PC-9 (cell line): ENCODE results near the gene NUP107. TPM values are rescaled to one million over a fixed set of nuclear protein-coding genes. Genes with fewer than 3 reads are reported as not detected.

Experiments
- BruUV-seq: library from RNA; stranded (reverse); fragments of 400-500 nt; replicated peaks from 2 replicates; lab custom pipeline; 2021; lab: Mats Ljungman, UMichigan
- CTCF ChIA-PET: fragments of 300-600 bp; sonication (Branson Sonifier 250); formaldehyde crosslinking; loops from one replicate; lab custom pipeline; 2022; ENCODE audit warnings: antibody characterized with exemption; lab: Charles Lee
- POLR2A ChIA-PET: fragments of 300-600 bp; sonication (Branson Sonifier 250); formaldehyde crosslinking; loops from one replicate; lab custom pipeline; 2022; ENCODE audit warnings: antibody characterized with exemption; ENCODE audit not compliant: unreplicated experiment; lab: Charles Lee
- DNase-seq, 2 experiments: peaks; one replicate each; pipeline versions ENCODE4 v3.0.0 to v3.0.0-alpha.2; 2015 to 2022; ENCODE audit warnings: mixed read lengths in 1 of 2
- H2AFZ ChIP-seq: fragments of 200-600 bp; sonication (generic); 2 replicates; pipeline ENCODE4 v1.8.1; 2017; ENCODE audit warnings: antibody characterized with exemption
- H3F3A ChIP-seq: fragments of 200-600 bp; sonication (generic); 2 replicates; pipeline ENCODE4 v1.8.1; 2017; ENCODE audit warnings: antibody characterized with exemption, mild to moderate bottlenecking, low read depth; ENCODE audit not compliant: insufficient read depth
- H3K27ac ChIP-seq: fragments of 200-600 bp; sonication (generic); 2 replicates; pipeline ENCODE4 v1.6.1; 2016; ENCODE audit warnings: mixed run types
- H3K27me3 ChIP-seq: fragments of 200-600 bp; sonication (generic); 2 replicates; pipeline ENCODE4 v1.6.1; 2016; ENCODE audit warnings: low read depth, mixed run types; ENCODE audit not compliant: insufficient read depth
- H3K36me3 ChIP-seq: fragments of 200-600 bp; sonication (generic); 2 replicates; pipeline ENCODE4 v1.6.1; 2016; ENCODE audit warnings: low read depth, mixed run types
- H3K4me1 ChIP-seq: fragments of 200-600 bp; sonication (generic); replicated peaks from 2 replicates; pipeline ENCODE4 v1.6.1; 2016; ENCODE audit warnings: mixed run types; ENCODE audit not compliant: insufficient read depth
- H3K4me2 ChIP-seq: fragments of 200-600 bp; sonication (generic); 2 replicates; pipeline ENCODE4 v1.6.1; 2017; ENCODE audit warnings: mixed run types
- H3K4me3 ChIP-seq: fragments of 200-600 bp; sonication (generic); 2 replicates; pipeline ENCODE4 v1.6.1; 2016; ENCODE audit warnings: mixed run types
- H3K79me2 ChIP-seq: fragments of 200-600 bp; sonication (generic); 2 replicates; pipeline ENCODE4 v1.6.1; 2017; ENCODE audit warnings: low read depth, mixed run types
- H3K9me2 ChIP-seq: fragments of 200-600 bp; sonication (generic); 2 replicates; pipeline ENCODE4 v1.8.1; 2017; ENCODE audit warnings: mild to moderate bottlenecking; ENCODE audit not compliant: insufficient read depth
- H3K9me3 ChIP-seq: fragments of 200-600 bp; sonication (generic); 2 replicates; pipeline ENCODE4 v1.8.1; 2016; ENCODE audit warnings: low read depth; ENCODE audit not compliant: insufficient read depth
- H4K20me1 ChIP-seq: fragments of 200-600 bp; sonication (generic); 2 replicates; pipeline ENCODE4 v1.8.1; 2017; ENCODE audit not compliant: insufficient read depth
- CTCF ChIP-seq: fragments of 200-600 bp; sonication (generic); conservative IDR thresholded peaks from 2 replicates; pipeline ENCODE4 v1.6.1; 2017; ENCODE audit warnings: mixed run types, antibody characterized with exemption, mild to moderate bottlenecking, moderate library complexity
- EZH2 ChIP-seq: fragments of 200-600 bp; sonication (generic); IDR thresholded peaks from 2 replicates; pipeline ENCODE4 v1.8.0; 2017; ENCODE audit warnings: antibody characterized with exemption, low read depth
- intact Hi-C: fragments of 100-400 bp; cut with micrococcal nuclease; formaldehyde crosslinking; loops from one replicate; pipeline ENCODE4 v1.10.0; 2022; ENCODE audit not compliant: unreplicated experiment
- total RNA-seq: library from RNA; stranded (reverse); gene quantifications from 2 replicates; pipeline ENCODE4 v1.2.3, GENCODE V29; 2021

NUP107 gene
- total RNA-seq, 1 experiment from 2014 or later = 84.9 TPM

- no peaks in the 10 kb centered on the region for H3F3A ChIP-seq
- no peak for DNase-seq
- H3K27me3 ChIP-seq = no peaks in the 10 kb centered on the region
- intact Hi-C loops = no loop called here
- no TSS peak for BruUV-seq
- no peaks in the 10 kb centered on the region for H3K36me3 ChIP-seq
- no peak overlapping the region for H2AFZ ChIP-seq
- H3K4me3 ChIP-seq = no peak overlapping the region
- no peaks in the 10 kb centered on the region for H3K9me3 ChIP-seq
- H3K9me2 ChIP-seq = no peaks in the 10 kb centered on the region; the same call in 1 of the 2 replicates
- H3K4me1 ChIP-seq = no peaks in the 10 kb centered on the region
- H4K20me1 ChIP-seq = no peaks in the 10 kb centered on the region
- no peak overlapping the region for H3K4me2 ChIP-seq
- H3K27ac ChIP-seq = no peak overlapping the region
- TF ChIP-seq EZH2 = no peak
- no peak for TF ChIP-seq CTCF
- CTCF ChIA-PET = no interaction called here
- POLR2A ChIA-PET = no interaction called here
- no peaks in the 10 kb centered on the region for H3K79me2 ChIP-seq
Measured at GRCh38 chr12:68765696-68766095, 78.9 kb downstream of the NUP107 start.

- H3K27me3 ChIP-seq = no peaks in the 10 kb centered on the region
- BruUV-seq = no TSS peak
- no peaks in the 10 kb centered on the region for H3K9me3 ChIP-seq
- no peaks in the 10 kb centered on the region for H4K20me1 ChIP-seq
- no peak overlapping the region for H3K4me2 ChIP-seq
- TF ChIP-seq CTCF = no peak
- no peak for TF ChIP-seq EZH2
- ChIA-PET POLR2A (no interaction called here), CTCF (no interaction called here)
- no peak overlapping the region for H3K4me3 ChIP-seq
- H3F3A ChIP-seq = no peaks in the 10 kb centered on the region
- no peaks in the 10 kb centered on the region for H3K9me2 ChIP-seq
- no peaks in the 10 kb centered on the region for H3K4me1 ChIP-seq
- H3K36me3 ChIP-seq = no peaks in the 10 kb centered on the region
- H3K79me2 ChIP-seq = no peaks in the 10 kb centered on the region
- H3K27ac ChIP-seq = no peak overlapping the region
- DNase-seq = no peak
- H2AFZ ChIP-seq = no peak overlapping the region
- intact Hi-C loops = no loop called here
Measured at GRCh38 chr12:68766646-68767045, 79.9 kb downstream of the NUP107 start.

- no peaks in the 10 kb centered on the region for H4K20me1 ChIP-seq
- no peaks in the 10 kb centered on the region for H3K79me2 ChIP-seq
- intact Hi-C loops = no loop called here
- no peak overlapping the region for H3K4me3 ChIP-seq
- H3F3A ChIP-seq = no peaks in the 10 kb centered on the region
- H3K9me2 ChIP-seq = no peaks in the 10 kb centered on the region
- no peak overlapping the region for H3K4me2 ChIP-seq
- no peaks in the 10 kb centered on the region for H3K4me1 ChIP-seq
- no peak overlapping the region for H3K27ac ChIP-seq
- H3K27me3 ChIP-seq = no peaks in the 10 kb centered on the region
- no peak for TF ChIP-seq EZH2
- no peak for TF ChIP-seq CTCF
- H2AFZ ChIP-seq = no peak overlapping the region
- no peaks in the 10 kb centered on the region for H3K9me3 ChIP-seq
- no TSS peak for BruUV-seq
- ChIA-PET CTCF (interaction anchor here (0.5 kb wide), 1 partner anchor 1411 kb away, joined by 7 read pairs; no protein-coding TSS in a partner anchor), POLR2A (no interaction called here)
- no peak for DNase-seq
- no peaks in the 10 kb centered on the region for H3K36me3 ChIP-seq
Measured at GRCh38 chr12:68767191-68767590, 80.4 kb downstream of the NUP107 start.
